ENCODE data around the gene DYNC2LI1.

- TF ChIP-seq EP300 (IDR thresholded peaks at IDR 0.05) (no peak), CTCF (IDR thresholded peaks at IDR 0.05) (no peak)
Measured at GRCh38 chr2:43745457-43745856, 28.4 kb upstream of the DYNC2LI1 start.

All from tibial nerve (tissue), 4 donors.